ENCODE results near the gene CLIP1. TPM values are rescaled to one million over a fixed set of nuclear protein-coding genes. Genes with fewer than 3 reads are reported as not detected.
"Not testable (repeated sequence)": the region's sequence is repeated elsewhere in the genome, so short reads cannot be mapped to it uniquely, and the experiment has no call there.

CLIP1 gene
- total RNA-seq, 3 donors from 2014 or later (not counting 1 experiment from before 2014, with no cell fraction given) = 67.1 to 88.5 (median 69.1) TPM

- H3K27me3 ChIP-seq (ENCODE audit: control insufficient read depth, insufficient read depth, low read length); H3K4me1 Mint-ChIP-seq; ATAC-seq; H3K36me3 Mint-ChIP-seq; H3K4me1 ChIP-seq (ENCODE audit: control insufficient read depth, insufficient read depth, low read length); H3K27ac Mint-ChIP-seq; H3K4me3 Mint-ChIP-seq; H3K36me3 ChIP-seq (ENCODE audit: control insufficient read depth, insufficient read depth, low read length); intact Hi-C loops (cut with micrococcal nuclease); DNase-seq; H3K9me3 ChIP-seq (ENCODE audit: control insufficient read depth, insufficient read depth, low read length); H3K27ac ChIP-seq (ENCODE audit: low read length); H3K27me3 Mint-ChIP-seq (ENCODE audit: low read depth in 2 of 2); H3K4me3 ChIP-seq (ENCODE audit: low read length); H3K9me3 Mint-ChIP-seq: not testable (repeated sequence)
- 76% methylated on average over 6 of the region's 6 CpGs for WGBS (ENCODE audit: insufficient coverage)
Measured at GRCh38 chr12:122446390-122446789, 23.9 kb upstream of the CLIP1 start.

DNA sequence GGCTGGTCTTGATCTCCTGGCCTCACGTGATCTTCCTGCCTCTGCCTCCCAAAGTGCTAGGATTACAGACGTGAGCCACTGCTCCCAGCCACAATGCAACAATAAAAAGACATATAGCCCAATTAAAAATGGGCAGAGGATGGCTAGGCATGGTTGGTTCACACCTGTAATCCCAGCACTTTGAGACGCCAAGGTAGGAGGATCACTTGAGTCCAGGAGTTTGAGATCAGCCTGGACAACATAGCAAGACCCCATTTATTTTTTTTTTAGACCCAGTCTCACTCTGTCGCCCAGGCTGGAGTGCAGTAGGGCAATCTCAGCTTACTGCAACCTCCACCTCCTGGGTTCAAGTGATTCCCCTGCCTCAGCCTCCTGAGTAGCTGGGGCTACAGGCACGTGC is 21.6 kb upstream of the CLIP1 start:
- H3K4me3 Mint-ChIP-seq; H3K4me3 ChIP-seq (ENCODE audit: low read length); H3K27ac ChIP-seq (ENCODE audit: low read length); H3K4me1 Mint-ChIP-seq; H3K27me3 Mint-ChIP-seq (ENCODE audit: low read depth in 2 of 2); H3K36me3 ChIP-seq (ENCODE audit: control insufficient read depth, insufficient read depth, low read length); intact Hi-C loops (cut with micrococcal nuclease); H3K4me1 ChIP-seq (ENCODE audit: control insufficient read depth, insufficient read depth, low read length); H3K36me3 Mint-ChIP-seq; DNase-seq; ATAC-seq; H3K9me3 ChIP-seq (ENCODE audit: control insufficient read depth, insufficient read depth, low read length); H3K27me3 ChIP-seq (ENCODE audit: control insufficient read depth, insufficient read depth, low read length); H3K27ac Mint-ChIP-seq; H3K9me3 Mint-ChIP-seq: not testable (repeated sequence)
- WGBS (ENCODE audit: insufficient coverage) = 95% methylated on average over 4 of the region's 5 CpGs

- H3K9me3 Mint-ChIP-seq; H3K36me3 ChIP-seq (ENCODE audit: control insufficient read depth, insufficient read depth, low read length); H3K27ac Mint-ChIP-seq; intact Hi-C loops (cut with micrococcal nuclease); H3K9me3 ChIP-seq (ENCODE audit: control insufficient read depth, insufficient read depth, low read length); ATAC-seq; H3K27me3 Mint-ChIP-seq (ENCODE audit: low read depth in 2 of 2); H3K4me1 Mint-ChIP-seq; DNase-seq; H3K27ac ChIP-seq (ENCODE audit: low read length); H3K27me3 ChIP-seq (ENCODE audit: control insufficient read depth, insufficient read depth, low read length); H3K4me3 ChIP-seq (ENCODE audit: low read length); H3K36me3 Mint-ChIP-seq; H3K4me1 ChIP-seq (ENCODE audit: control insufficient read depth, insufficient read depth, low read length); H3K4me3 Mint-ChIP-seq: not testable (repeated sequence)
- WGBS (ENCODE audit: insufficient coverage) = 96% methylated on average over 8 of the region's 8 CpGs
Measured at GRCh38 chr12:122438822-122439221, 16.4 kb upstream of the CLIP1 start.

GRCh38 chr12:122437656-122438121 is 15.2 kb upstream of the CLIP1 start:
- TF ChIP-seq, protein P1, sequence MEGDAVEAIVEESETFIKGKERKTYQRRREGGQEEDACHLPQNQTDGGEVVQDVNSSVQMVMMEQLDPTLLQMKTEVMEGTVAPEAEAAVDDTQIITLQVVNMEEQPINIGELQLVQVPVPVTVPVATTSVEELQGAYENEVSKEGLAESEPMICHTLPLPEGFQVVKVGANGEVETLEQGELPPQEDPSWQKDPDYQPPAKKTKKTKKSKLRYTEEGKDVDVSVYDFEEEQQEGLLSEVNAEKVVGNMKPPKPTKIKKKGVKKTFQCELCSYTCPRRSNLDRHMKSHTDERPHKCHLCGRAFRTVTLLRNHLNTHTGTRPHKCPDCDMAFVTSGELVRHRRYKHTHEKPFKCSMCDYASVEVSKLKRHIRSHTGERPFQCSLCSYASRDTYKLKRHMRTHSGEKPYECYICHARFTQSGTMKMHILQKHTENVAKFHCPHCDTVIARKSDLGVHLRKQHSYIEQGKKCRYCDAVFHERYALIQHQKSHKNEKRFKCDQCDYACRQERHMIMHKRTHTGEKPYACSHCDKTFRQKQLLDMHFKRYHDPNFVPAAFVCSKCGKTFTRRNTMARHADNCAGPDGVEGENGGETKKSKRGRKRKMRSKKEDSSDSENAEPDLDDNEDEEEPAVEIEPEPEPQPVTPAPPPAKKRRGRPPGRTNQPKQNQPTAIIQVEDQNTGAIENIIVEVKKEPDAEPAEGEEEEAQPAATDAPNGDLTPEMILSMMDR (IDR thresholded peaks at IDR 0.05) = no peak
- no peaks in the 10 kb centered on the region for H3K9me3 Mint-ChIP-seq
- H3K4me3 ChIP-seq (ENCODE audit: low read length) = no peak overlapping the region
- peaks cover 0 to 6% of the 10 kb centered on the region in 2 donors for H3K27me3 Mint-ChIP-seq (ENCODE audit: low read depth in 2 of 2)
- no peaks in the 10 kb centered on the region for H3K9me3 ChIP-seq (ENCODE audit: control insufficient read depth, insufficient read depth, low read length)
- 86% methylated on average over 8 of the region's 8 CpGs for WGBS (ENCODE audit: insufficient coverage)
- H3K4me1 ChIP-seq (ENCODE audit: control insufficient read depth, insufficient read depth, low read length) = no peaks in the 10 kb centered on the region
- no peak overlapping the region for H3K27ac Mint-ChIP-seq
- no peaks in the 10 kb centered on the region for H3K27me3 ChIP-seq (ENCODE audit: control insufficient read depth, insufficient read depth, low read length)
- H3K27ac ChIP-seq (ENCODE audit: low read length) = no peak overlapping the region
- DNase-seq = no peak
- no peaks in the 10 kb centered on the region for H3K36me3 Mint-ChIP-seq
- H3K36me3 ChIP-seq (ENCODE audit: control insufficient read depth, insufficient read depth, low read length) = no peaks in the 10 kb centered on the region
- H3K4me3 Mint-ChIP-seq = no peak overlapping the region
- no peak for ATAC-seq
- intact Hi-C loops (cut with micrococcal nuclease) = no loop called here
- no peaks in the 10 kb centered on the region for H3K4me1 Mint-ChIP-seq

- no peaks in the 10 kb centered on the region for H3K36me3 ChIP-seq (ENCODE audit: control insufficient read depth, insufficient read depth, low read length)
- no peaks in the 10 kb centered on the region for H3K9me3 ChIP-seq (ENCODE audit: control insufficient read depth, insufficient read depth, low read length)
- TF ChIP-seq, protein P1 (IDR thresholded peaks at IDR 0.05) = no peak
- H3K27ac ChIP-seq (ENCODE audit: low read length) = no peak overlapping the region
- intact Hi-C loops (cut with micrococcal nuclease) = no loop called here
- no peak overlapping the region for H3K27ac Mint-ChIP-seq
- ATAC-seq = no peak
- WGBS (ENCODE audit: insufficient coverage) = 91% methylated on average over 4 of the region's 4 CpGs
- H3K27me3 Mint-ChIP-seq (ENCODE audit: low read depth in 2 of 2) = peaks cover 0 to 6% of the 10 kb centered on the region in 2 donors
- no peaks in the 10 kb centered on the region for H3K4me1 Mint-ChIP-seq
- no peaks in the 10 kb centered on the region for H3K9me3 Mint-ChIP-seq
- no peaks in the 10 kb centered on the region for H3K4me1 ChIP-seq (ENCODE audit: control insufficient read depth, insufficient read depth, low read length)
- no peaks in the 10 kb centered on the region for H3K36me3 Mint-ChIP-seq
- DNase-seq = no peak
- no peak overlapping the region for H3K4me3 ChIP-seq (ENCODE audit: low read length)
- H3K27me3 ChIP-seq (ENCODE audit: control insufficient read depth, insufficient read depth, low read length) = no peaks in the 10 kb centered on the region
- H3K4me3 Mint-ChIP-seq = no peak overlapping the region
Measured at GRCh38 chr12:122435186-122435585, 12.7 kb upstream of the CLIP1 start.

- 100% methylated on average over 5 of the region's 5 CpGs for WGBS (ENCODE audit: insufficient coverage)
- DNase-seq; H3K36me3 ChIP-seq (ENCODE audit: control insufficient read depth, insufficient read depth, low read length); H3K4me3 Mint-ChIP-seq; H3K4me3 ChIP-seq (ENCODE audit: low read length); H3K27me3 Mint-ChIP-seq (ENCODE audit: low read depth in 2 of 2); H3K27ac Mint-ChIP-seq; H3K36me3 Mint-ChIP-seq; H3K9me3 ChIP-seq (ENCODE audit: control insufficient read depth, insufficient read depth, low read length); intact Hi-C loops (cut with micrococcal nuclease); H3K4me1 Mint-ChIP-seq; H3K4me1 ChIP-seq (ENCODE audit: control insufficient read depth, insufficient read depth, low read length); H3K9me3 Mint-ChIP-seq; ATAC-seq; H3K27ac ChIP-seq (ENCODE audit: low read length); H3K27me3 ChIP-seq (ENCODE audit: control insufficient read depth, insufficient read depth, low read length): not testable (repeated sequence)
Measured at GRCh38 chr12:122429043-122429442, 6.6 kb upstream of the CLIP1 start.
